ENCODE measurements around the gene SLC27A5. TPM values are rescaled to one million over a fixed set of nuclear protein-coding genes. Genes with fewer than 3 reads are reported as not detected.

SLC27A5 gene
- total RNA-seq, 4 donors from 2014 or later, result 4.8 to 11.7 (median 8.1) TPM

DNA sequence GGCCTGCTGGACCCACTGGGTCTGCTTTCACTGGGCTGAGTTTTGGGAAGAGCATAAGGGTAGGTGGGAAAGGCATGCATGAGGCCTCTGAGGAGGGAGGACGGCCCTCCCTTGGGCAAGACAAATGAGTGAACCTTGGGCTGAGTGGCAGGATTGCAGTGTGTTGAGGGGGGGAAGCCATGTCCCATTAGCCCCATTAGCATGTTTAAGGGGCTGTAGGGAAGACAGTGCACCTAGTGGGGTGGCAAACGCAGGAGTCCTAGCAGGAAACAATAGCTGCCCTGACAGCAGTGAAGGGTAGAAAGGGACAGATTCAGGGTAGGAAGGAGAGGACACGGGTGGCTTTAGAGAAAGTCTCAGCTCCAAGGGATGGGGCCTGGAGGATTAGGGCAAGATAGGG is 10.9 kb upstream of the SLC27A5 start:
- intact Hi-C loops (cut with DNase I; ENCODE audit: low total_unique reads), result no loop called here
- WGBS, 2 donors, result 79 to 87% methylated on average over 3 of the region's 3 CpGs

DNA sequence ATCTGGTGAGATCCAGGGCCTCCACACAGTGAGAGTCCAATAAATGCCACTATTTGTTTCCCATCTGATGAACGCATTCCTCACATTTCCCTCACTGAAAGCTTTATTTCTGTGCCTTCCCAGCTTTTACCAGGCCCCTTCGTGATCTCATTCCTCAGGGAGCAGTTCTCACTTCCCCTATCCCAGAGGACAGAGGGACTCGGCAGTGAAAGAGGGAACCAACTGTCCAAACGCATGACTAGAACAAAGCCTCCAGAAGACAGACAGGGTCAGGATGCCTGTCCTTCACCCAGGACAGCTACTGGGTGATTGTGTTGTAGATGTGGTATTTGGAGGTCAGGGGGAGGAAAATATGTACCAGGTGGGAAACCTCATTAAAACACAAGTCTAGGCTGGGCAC is 9.9 kb upstream of the SLC27A5 start:
- DNase-seq (ENCODE audit: low spot score in 2 of 2), result no peak
- WGBS, 2 donors, result 67 to 69% methylated on average over 4 of the region's 4 CpGs
- no peak overlapping the region for H3K4me3 ChIP-seq (ENCODE audit: low read depth, poor library complexity, severe bottlenecking)
- intact Hi-C loops (cut with DNase I; ENCODE audit: low total_unique reads), result no loop called here
- TF ChIP-seq, protein P1, sequence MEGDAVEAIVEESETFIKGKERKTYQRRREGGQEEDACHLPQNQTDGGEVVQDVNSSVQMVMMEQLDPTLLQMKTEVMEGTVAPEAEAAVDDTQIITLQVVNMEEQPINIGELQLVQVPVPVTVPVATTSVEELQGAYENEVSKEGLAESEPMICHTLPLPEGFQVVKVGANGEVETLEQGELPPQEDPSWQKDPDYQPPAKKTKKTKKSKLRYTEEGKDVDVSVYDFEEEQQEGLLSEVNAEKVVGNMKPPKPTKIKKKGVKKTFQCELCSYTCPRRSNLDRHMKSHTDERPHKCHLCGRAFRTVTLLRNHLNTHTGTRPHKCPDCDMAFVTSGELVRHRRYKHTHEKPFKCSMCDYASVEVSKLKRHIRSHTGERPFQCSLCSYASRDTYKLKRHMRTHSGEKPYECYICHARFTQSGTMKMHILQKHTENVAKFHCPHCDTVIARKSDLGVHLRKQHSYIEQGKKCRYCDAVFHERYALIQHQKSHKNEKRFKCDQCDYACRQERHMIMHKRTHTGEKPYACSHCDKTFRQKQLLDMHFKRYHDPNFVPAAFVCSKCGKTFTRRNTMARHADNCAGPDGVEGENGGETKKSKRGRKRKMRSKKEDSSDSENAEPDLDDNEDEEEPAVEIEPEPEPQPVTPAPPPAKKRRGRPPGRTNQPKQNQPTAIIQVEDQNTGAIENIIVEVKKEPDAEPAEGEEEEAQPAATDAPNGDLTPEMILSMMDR (IDR thresholded peaks at IDR 0.05), result no peak
- no peak for TF ChIP-seq POLR2A (IDR thresholded peaks at IDR 0.05)

More for the DNA sequence above, 10.9 kb upstream of the SLC27A5 start:
- no peak for DNase-seq (ENCODE audit: low spot score in 2 of 2)
- TF ChIP-seq POLR2A (IDR thresholded peaks at IDR 0.05), result no peak
- TF ChIP-seq, protein P1 (IDR thresholded peaks at IDR 0.05), result no peak
- H3K4me3 ChIP-seq (ENCODE audit: low read depth, poor library complexity, severe bottlenecking), result no peak overlapping the region

DNA sequence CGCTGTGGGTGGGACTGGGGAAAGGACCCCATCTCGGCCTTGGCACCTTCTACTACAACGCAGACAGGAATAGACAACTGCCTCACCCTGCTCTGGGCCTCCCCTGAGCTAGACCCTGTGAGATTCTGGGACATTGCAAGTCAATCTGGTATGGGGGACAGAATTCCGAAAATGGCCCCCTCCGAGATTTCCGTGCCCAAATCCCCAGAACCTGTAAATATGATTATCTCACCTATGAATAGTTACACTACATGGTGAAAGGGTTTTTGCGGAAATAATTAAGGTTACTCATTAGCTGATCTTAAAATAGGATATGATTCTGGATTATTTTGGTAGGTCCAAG is 8.4 kb upstream of the SLC27A5 start:
- DNase-seq (ENCODE audit: low spot score in 2 of 2), result no peak
- WGBS, 2 donors, result 8 to 11% methylated on average over 7 of the region's 7 CpGs
- H3K4me3 ChIP-seq (ENCODE audit: low read depth, poor library complexity, severe bottlenecking), result peak overlapping the region; percentile 78
- intact Hi-C loops (cut with DNase I; ENCODE audit: low total_unique reads), result no loop called here
- TF ChIP-seq, protein P1 (IDR thresholded peaks at IDR 0.05), result no peak
- no peak for TF ChIP-seq POLR2A (IDR thresholded peaks at IDR 0.05)

DNA sequence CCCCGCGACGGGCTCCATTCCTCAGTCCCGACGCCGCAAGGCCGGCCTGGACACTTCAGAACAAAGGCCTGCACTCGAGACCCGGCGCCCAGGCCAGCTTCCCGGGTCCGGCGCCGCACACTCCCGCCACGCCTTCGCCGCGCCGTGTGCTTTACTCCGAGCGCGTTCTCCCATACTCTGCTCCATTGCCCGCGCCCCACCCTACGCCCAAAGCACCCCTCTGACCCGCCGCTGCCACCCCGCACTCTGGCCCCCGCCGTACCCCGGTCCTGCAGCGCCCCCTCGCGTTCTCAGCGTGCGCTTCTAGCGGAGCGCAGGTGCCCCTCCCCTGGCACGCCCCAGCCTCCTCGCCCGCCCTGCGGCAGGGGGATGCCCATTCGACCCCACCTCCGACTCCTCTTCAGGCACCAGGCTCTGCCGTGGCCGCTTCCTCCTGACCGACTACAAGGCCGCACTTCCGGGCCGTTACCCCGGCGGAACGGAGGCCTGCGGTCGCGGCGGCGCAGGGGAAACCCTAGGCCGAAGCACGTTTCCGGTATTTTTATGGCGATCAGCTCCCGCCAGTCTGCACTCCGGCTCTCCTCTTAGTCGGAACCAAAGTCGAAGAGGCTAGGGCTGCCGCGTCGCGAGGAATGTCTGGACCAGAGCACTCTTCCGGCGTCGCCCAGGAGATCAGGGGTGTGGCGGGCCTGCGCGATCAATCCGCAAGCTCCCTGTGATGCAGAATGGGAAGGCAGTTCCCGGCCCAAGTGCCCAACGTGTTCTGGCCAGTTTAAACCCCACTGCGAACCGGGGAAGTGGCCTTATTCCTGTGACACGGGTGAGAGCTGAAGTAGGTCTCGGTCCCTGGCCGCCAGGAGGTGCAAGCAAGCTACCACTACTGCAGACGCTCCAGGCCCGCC is 7.8 kb upstream of the SLC27A5 start, which contains the start of gene ZBTB45:
TSS of gene ZBTB45 (minus strand) at position 456 of the 902 bp plus-strand sequence. CDS start 2,137 bp downstream, outside the sequence.
- DNase-seq (ENCODE audit: low spot score in 2 of 2), result peak; percentile 91 to 98
- intact Hi-C loops (cut with DNase I; ENCODE audit: low total_unique reads), result no loop called here
- WGBS, 2 donors, result 0 to 1% methylated on average over 27 to 80 of the region's 87 CpGs
- peak within 1 kb of the TSS; percentile 78 for H3K4me3 ChIP-seq (ENCODE audit: low read depth, poor library complexity, severe bottlenecking)
- TF ChIP-seq, protein P1 (IDR thresholded peaks at IDR 0.05), result peak in 1 of 3 donors; percentile 73
- TF ChIP-seq POLR2A (IDR thresholded peaks at IDR 0.05), result no peak

DNA sequence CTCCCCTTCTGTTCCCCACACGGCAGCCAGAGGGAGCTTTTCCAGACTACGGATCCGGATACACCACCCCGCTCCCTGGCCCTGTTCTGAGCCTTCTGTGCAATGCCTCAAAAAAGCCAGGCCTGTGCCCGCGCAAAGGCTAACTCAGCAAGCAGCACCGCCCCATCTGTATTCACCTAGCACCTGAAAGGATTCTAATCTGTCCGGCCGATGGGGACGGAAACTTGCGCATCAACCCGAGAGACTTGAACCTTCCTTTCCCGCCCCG is 7.2 kb upstream of the SLC27A5 start:
- 0 to 1% methylated on average over 14 of the region's 14 CpGs for WGBS, 2 donors
- peak in 1 of 2 donors; percentile 90 for DNase-seq (ENCODE audit: low spot score in 2 of 2)
- H3K4me3 ChIP-seq (ENCODE audit: low read depth, poor library complexity, severe bottlenecking), result peak overlapping the region; percentile 78
- no peak for TF ChIP-seq POLR2A (IDR thresholded peaks at IDR 0.05)
- TF ChIP-seq, protein P1 (IDR thresholded peaks at IDR 0.05), result peak in 1 of 3 donors; percentile 28
- intact Hi-C loops (cut with DNase I; ENCODE audit: low total_unique reads), result no loop called here
